Endothelial cell of umbilical vein (primary cell): ENCODE data around the gene SMC3. TPM values are rescaled to one million over a fixed set of nuclear protein-coding genes. Genes with fewer than 3 reads are reported as not detected.

Experiments
- BruUV-seq: library from RNA; stranded (reverse); fragments of 400-500 nt; replicated peaks from 2 replicates; lab custom pipeline; 2021; lab: Mats Ljungman, UMichigan
- CTCF ChIA-PET: fragments of 300-600, 350-600 bp; sonication (Branson Sonifier 250); formaldehyde crosslinking; loops from one replicate; lab custom pipeline; 2021; ENCODE audit warnings: antibody characterized with exemption, inconsistent platforms; lab: Charles Lee
- POLR2A ChIA-PET: fragments of 300-600, 350-600 bp; sonication (Branson Sonifier 250); formaldehyde crosslinking; loops from one replicate; lab custom pipeline; 2021; ENCODE audit warnings: antibody characterized with exemption, inconsistent platforms; lab: Charles Lee
- DNase-seq: peaks from one replicate; pipeline ENCODE4 v3.0.0-alpha.2; 2011; ENCODE audit warnings: low read depth, low spot score
- FAIRE-seq: peaks from 2 replicates; lab custom pipeline; 2011; peaks lifted over from hg19 to GRCh38; lab: Jason Lieb, UNC
- H2AFZ ChIP-seq: 2 replicates; pipeline ENCODE4 v1.6.0; 2012; ENCODE audit warnings: low read depth, low read length, control low read depth, inconsistent platforms
- H3K27ac ChIP-seq: 2 replicates; pipeline ENCODE4 v1.5.1; 2011; ENCODE audit warnings: low read depth, mild to moderate bottlenecking, control low read depth, low read length, moderate library complexity; ENCODE audit not compliant: insufficient read depth
- H3K27me3 ChIP-seq, 2 experiments: 2 replicates each; pipeline versions ENCODE4 v1.6.0 to v1.6.1; 2011; ENCODE audit warnings: low read length in 2 of 2, mixed read lengths in 1 of 2; ENCODE audit not compliant: control insufficient read depth in 2 of 2, insufficient read depth in 2 of 2
- H3K36me3 ChIP-seq, 2 experiments: 2 replicates in 1 of 2; 3 replicates in 1 of 2; pipeline ENCODE4 v1.5.1; 2011; ENCODE audit warnings: low read length in 2 of 2, mild to moderate bottlenecking in 1 of 2, moderate library complexity in 1 of 2; ENCODE audit not compliant: control insufficient read depth in 2 of 2, insufficient read depth in 2 of 2; ENCODE audit errors: extremely low read depth in 1 of 2
- H3K4me1 ChIP-seq: 3 replicates; pipeline ENCODE4 v1.5.1; 2011; ENCODE audit warnings: mild to moderate bottlenecking, low read length; ENCODE audit not compliant: control insufficient read depth, insufficient read depth; ENCODE audit errors: extremely low read depth
- H3K4me2 ChIP-seq: 2 replicates; pipeline ENCODE4 v1.6.1; 2011; ENCODE audit warnings: low read length, control low read depth, mixed read lengths; ENCODE audit not compliant: insufficient read depth
- H3K4me3 ChIP-seq, 3 experiments: fragments of 200-600 bp in 1 of 3; sonication (generic), shearing (Covaris generic) in 1 of 3; replicated peaks in 1 of 3; 2 replicates each; pipeline ENCODE4 v1.5.1; 2011 to 2016; ENCODE audit warnings: control low read depth in 3 of 3, low read length in 3 of 3, mild to moderate bottlenecking in 2 of 3, inconsistent platforms in 1 of 3, low read depth in 1 of 3, moderate library complexity in 1 of 3; ENCODE audit not compliant: insufficient read depth in 1 of 3
- H3K79me2 ChIP-seq: 2 replicates; pipeline ENCODE4 v1.6.0; 2012; ENCODE audit warnings: low read length, inconsistent platforms; ENCODE audit not compliant: control insufficient read depth, insufficient read depth
- H3K9ac ChIP-seq: replicated peaks from 2 replicates; pipeline ENCODE3; 2011; ENCODE audit warnings: low read length, control low read depth; ENCODE audit not compliant: insufficient read depth; ENCODE audit errors: extremely low read depth
- H3K9me1 ChIP-seq: replicated peaks from 3 replicates; pipeline ENCODE4 v1.6.0; 2011; ENCODE audit warnings: mild to moderate bottlenecking, low read length; ENCODE audit not compliant: control insufficient read depth, insufficient read depth; ENCODE audit errors: extremely low read depth
- H3K9me3 ChIP-seq: replicated peaks from 2 replicates; pipeline ENCODE4 v1.5.1; 2012; ENCODE audit warnings: low read length, inconsistent platforms; ENCODE audit not compliant: control insufficient read depth, insufficient read depth
- H4K20me1 ChIP-seq: replicated peaks from 2 replicates; pipeline ENCODE3; 2011; ENCODE audit warnings: mild to moderate bottlenecking, low read length; ENCODE audit not compliant: control insufficient read depth, insufficient read depth; ENCODE audit errors: extremely low read depth
- EZH2 ChIP-seq: IDR thresholded peaks from 2 replicates; pipeline ENCODE4 v1.6.1; 2012; ENCODE audit warnings: borderline replicate concordance, low read depth, mild to moderate bottlenecking, moderate library complexity, low read length, inconsistent platforms; ENCODE audit not compliant: severe bottlenecking
- FOS ChIP-seq: IDR thresholded peaks from 2 replicates; pipeline ENCODE4 v1.6.1; 2011; ENCODE audit warnings: mild to moderate bottlenecking, low read length, moderate library complexity, borderline replicate concordance; ENCODE audit not compliant: insufficient read depth
- GATA2 ChIP-seq: IDR thresholded peaks from 2 replicates; pipeline ENCODE4 v1.7.0; 2011; ENCODE audit warnings: low read depth, mild to moderate bottlenecking, moderate library complexity, mixed read lengths, low read length; ENCODE audit not compliant: insufficient read length, insufficient read depth
- JUN ChIP-seq: IDR thresholded peaks from 2 replicates; pipeline ENCODE4 v1.6.1; 2011; ENCODE audit warnings: borderline replicate concordance, low read depth; ENCODE audit not compliant: insufficient read length, insufficient read depth
- MYC ChIP-seq: IDR thresholded peaks from one replicate; pipeline ENCODE4 v1.6.1; 2011; ENCODE audit warnings: mild to moderate bottlenecking, low read depth, low read length
- POLR2A ChIP-seq: IDR thresholded peaks from 2 replicates; pipeline ENCODE4 v1.6.1; 2012; ENCODE audit warnings: low read depth, mild to moderate bottlenecking, control low read depth, low read length
- POLR2AphosphoS5 ChIP-seq: IDR thresholded peaks from 2 replicates; pipeline ENCODE4 v1.6.1; 2012; ENCODE audit warnings: low read depth, mild to moderate bottlenecking, control low read depth, low read length, moderate library complexity; ENCODE audit not compliant: insufficient read depth
- dilution Hi-C: fragments of 300-500 bp; cut with MboI; formaldehyde crosslinking; loops from one replicate; pipeline ENCODE4 v1.15.0; 2019; ENCODE audit warnings: low sequenced_read_pairs; ENCODE audit not compliant: extremely low pct_ligation_motif_present
- intact Hi-C: fragments of 100-400 bp; cut with micrococcal nuclease; formaldehyde crosslinking; loops from one replicate; pipeline ENCODE4 v1.10.0; 2022
- polyA plus RNA-seq, 4 experiments: library from polyadenylated mRNA; depleted of rRNA in 3 of 4; stranded (reverse) in 3 of 4; unstranded in 1 of 4; fragments of >200 nt; gene quantifications; 2 replicates each; pipeline versions ENCODE4 v1.2.1 to v1.2.3, GENCODE V29; 2011 to 2012; ENCODE audit warnings: missing spikeins in 1 of 4
- small RNA-seq: library from RNA; depleted of rRNA; stranded (forward); fragments of <200 nt; gene quantifications from one replicate; pipeline ENCODE3, GENCODE V24; 2012; ENCODE audit warnings: low replicate concordance, low read depth; ENCODE audit not compliant: insufficient read depth, insufficient read length
- total RNA-seq: library from RNA; stranded (reverse); gene quantifications from 2 replicates; pipeline ENCODE4 v1.2.3, GENCODE V29; 2021
- TF ChIP-seq, protein P1 (sequence below): IDR thresholded peaks from 2 replicates; pipeline ENCODE4 v1.6.1; 2011; ENCODE audit not compliant: insufficient read depth, insufficient read length
- TF ChIP-seq, protein P2 (sequence below), 2 donors: IDR thresholded peaks; 1 replicate in 1 of 2; 2 replicates in 1 of 2; pipeline ENCODE4 v1.5.1; 2011; ENCODE audit warnings: low read length in 2 of 2, mild to moderate bottlenecking in 2 of 2, moderate library complexity in 2 of 2, control low read depth in 1 of 2, inconsistent platforms in 1 of 2, low read depth in 1 of 2; ENCODE audit not compliant: insufficient read depth in 1 of 2; ENCODE audit errors: extremely low read depth in 1 of 2

SMC3 gene
- total and polyA plus RNA-seq, 2 donors (not counting 3 experiments of a cell fraction or from before 2014, with no cell fraction given): 5.5 to 44.2 TPM

DNA sequence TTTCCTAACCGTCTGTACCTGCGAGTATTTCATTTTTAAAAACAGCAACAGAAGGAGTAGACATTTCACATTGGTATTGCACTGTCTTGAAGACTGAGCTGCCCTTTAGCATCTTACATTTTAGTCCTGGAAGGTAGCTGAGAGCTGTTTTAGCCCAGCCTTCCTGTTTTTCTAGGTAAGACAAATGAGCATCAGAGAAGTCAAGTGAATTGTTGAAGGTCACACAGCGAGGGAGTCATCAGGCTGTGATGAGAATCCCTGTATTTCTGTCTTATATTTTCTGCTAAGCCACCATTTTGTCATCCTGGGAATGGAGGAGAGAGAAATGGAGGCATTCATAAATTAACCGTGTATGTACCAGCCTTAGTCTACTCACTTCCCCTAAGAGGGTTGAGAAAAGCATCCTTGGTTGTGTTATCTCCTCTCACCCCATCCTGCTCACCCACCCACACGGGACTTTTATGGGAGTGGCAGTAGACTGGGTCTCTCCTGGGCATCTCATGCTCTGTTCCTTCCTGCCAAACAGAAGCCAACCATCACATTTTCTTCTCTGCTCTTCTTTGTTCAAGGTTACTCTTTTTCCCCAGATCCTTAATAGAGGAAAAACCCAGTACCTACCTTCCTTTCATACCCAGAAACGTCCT, 85.1 kb downstream of the SMC3 start:
- H3K9me3 ChIP-seq: no peaks in the 10 kb centered on the region
- DNase-seq: no peak
- no peaks in the 10 kb centered on the region for H3K79me2 ChIP-seq
- peaks cover 16 to 49% of the 10 kb centered on the region in 2 experiments for H3K27me3 ChIP-seq
- H3K36me3 ChIP-seq: no peaks in the 10 kb centered on the region
- no peak overlapping the region for H3K27ac ChIP-seq
- no peak for TF ChIP-seq JUN
- TF ChIP-seq MYC: no peak
- no peak for TF ChIP-seq POLR2AphosphoS5
- no peak for TF ChIP-seq POLR2A
- TF ChIP-seq, protein P1, sequence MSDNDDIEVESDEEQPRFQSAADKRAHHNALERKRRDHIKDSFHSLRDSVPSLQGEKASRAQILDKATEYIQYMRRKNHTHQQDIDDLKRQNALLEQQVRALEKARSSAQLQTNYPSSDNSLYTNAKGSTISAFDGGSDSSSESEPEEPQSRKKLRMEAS: no peak
- TF ChIP-seq FOS: no peak
- TF ChIP-seq, protein P2, sequence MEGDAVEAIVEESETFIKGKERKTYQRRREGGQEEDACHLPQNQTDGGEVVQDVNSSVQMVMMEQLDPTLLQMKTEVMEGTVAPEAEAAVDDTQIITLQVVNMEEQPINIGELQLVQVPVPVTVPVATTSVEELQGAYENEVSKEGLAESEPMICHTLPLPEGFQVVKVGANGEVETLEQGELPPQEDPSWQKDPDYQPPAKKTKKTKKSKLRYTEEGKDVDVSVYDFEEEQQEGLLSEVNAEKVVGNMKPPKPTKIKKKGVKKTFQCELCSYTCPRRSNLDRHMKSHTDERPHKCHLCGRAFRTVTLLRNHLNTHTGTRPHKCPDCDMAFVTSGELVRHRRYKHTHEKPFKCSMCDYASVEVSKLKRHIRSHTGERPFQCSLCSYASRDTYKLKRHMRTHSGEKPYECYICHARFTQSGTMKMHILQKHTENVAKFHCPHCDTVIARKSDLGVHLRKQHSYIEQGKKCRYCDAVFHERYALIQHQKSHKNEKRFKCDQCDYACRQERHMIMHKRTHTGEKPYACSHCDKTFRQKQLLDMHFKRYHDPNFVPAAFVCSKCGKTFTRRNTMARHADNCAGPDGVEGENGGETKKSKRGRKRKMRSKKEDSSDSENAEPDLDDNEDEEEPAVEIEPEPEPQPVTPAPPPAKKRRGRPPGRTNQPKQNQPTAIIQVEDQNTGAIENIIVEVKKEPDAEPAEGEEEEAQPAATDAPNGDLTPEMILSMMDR (IDR thresholded peaks at IDR 0.05; ENCODE audit: extremely low read depth in 1 of 2, insufficient read depth in 1 of 2, low read depth in 1 of 2, low read length in 2 of 2): no peak
- TF ChIP-seq EZH2: no peak
- no peak for TF ChIP-seq GATA2
- no TSS peak for BruUV-seq
- intact Hi-C loops (no loop called here), dilution Hi-C loops (no loop called here)
- no peak overlapping the region for H3K4me3 ChIP-seq
- H2AFZ ChIP-seq: no peak overlapping the region
- no peak overlapping the region for H3K9ac ChIP-seq
- CTCF ChIA-PET: no interaction called here
- H3K9me1 ChIP-seq: no peaks in the 10 kb centered on the region
- H4K20me1 ChIP-seq: no peaks in the 10 kb centered on the region
- H3K4me1 ChIP-seq: no peaks in the 10 kb centered on the region
- H3K4me2 ChIP-seq: no peak overlapping the region
- POLR2A ChIA-PET: no interaction called here
- no peak for FAIRE-seq

Small RNA genes within 50 kb of the gene (small RNA-seq; reads per million reads assigned to genes)
- not detected for gene RF00019

Other genes starting within 250 kb of the SMC3 start
- 12.2 and 12.6 TPM in 2 replicates for gene DUSP5, start 69.8 kb upstream of the SMC3 start, total RNA-seq
- 17.5 and 25.2 TPM in 2 replicates for gene DUSP5, start 69.8 kb upstream of the SMC3 start, polyA plus RNA-seq
- not detected in 2 replicates for gene RBM20, start 76.6 kb downstream of the SMC3 start, total RNA-seq
- 0.02 and 0.04 TPM in 2 replicates for gene RBM20, start 76.6 kb downstream of the SMC3 start, polyA plus RNA-seq